ENCODE results near the gene RIBC2.

Gene RIBC2

GRCh38 chr22:45420011-45420410 is 6.5 kb downstream of the RIBC2 start:
- H4K20me1 ChIP-seq (ENCODE audit: insufficient read depth, low read length): no peaks in the 10 kb centered on the region
- H3F3A ChIP-seq (ENCODE audit: insufficient read depth, low read length): no peaks in the 10 kb centered on the region
- DNase-seq: no peak
- no peaks in the 10 kb centered on the region for H3K9me3 ChIP-seq (replicated peaks; ENCODE audit: insufficient read depth, low read length)
- no peak overlapping the region for H3K4me2 ChIP-seq (ENCODE audit: low read depth, low read length)
- H3K27me3 ChIP-seq (replicated peaks; ENCODE audit: insufficient read depth, low read length): no peaks in the 10 kb centered on the region
- TF ChIP-seq CTCF (IDR thresholded peaks at IDR 0.05; ENCODE audit: low read length): no peak
- no peak for TF ChIP-seq EZH2 (optimal IDR thresholded peaks at IDR 0.05; ENCODE audit: low read depth, low read length)
- TF ChIP-seq EZH2phosphoT487 (IDR thresholded peaks at IDR 0.05; ENCODE audit: low read length): no peak
- no peaks in the 10 kb centered on the region for H3K4me1 ChIP-seq (ENCODE audit: low read length)
- no peaks in the 10 kb centered on the region for H3K36me3 ChIP-seq (replicated peaks; ENCODE audit: insufficient read depth, low read length)
- H3K9me2 ChIP-seq (replicated peaks; ENCODE audit: insufficient read depth, low read length): no peaks in the 10 kb centered on the region
- H3K79me2 ChIP-seq (ENCODE audit: low read length): no peaks in the 10 kb centered on the region
- H3K4me3 ChIP-seq (ENCODE audit: low read length): no peak overlapping the region
- H3K27ac ChIP-seq (ENCODE audit: low read length): no peak overlapping the region
- H3K9ac ChIP-seq (ENCODE audit: low read length): no peak overlapping the region
- H2AFZ ChIP-seq (ENCODE audit: low read length): no peak overlapping the region

GRCh38 chr22:45420539-45420938 is 7.0 kb downstream of the RIBC2 start:
- Histone ChIP-seq H3K4me2 (ENCODE audit: low read depth, low read length) (no peak overlapping the region), H3K4me1 (ENCODE audit: low read length) (no peaks in the 10 kb centered on the region), H3K27me3 (replicated peaks; ENCODE audit: insufficient read depth, low read length) (no peaks in the 10 kb centered on the region)

GRCh38 chr22:45421349-45422055 is 8.0 kb downstream of the RIBC2 start:
- TF ChIP-seq EZH2 (optimal IDR thresholded peaks at IDR 0.05; ENCODE audit: low read depth, low read length) (no peak), EZH2phosphoT487 (IDR thresholded peaks at IDR 0.05; ENCODE audit: low read length) (no peak), CTCF (IDR thresholded peaks at IDR 0.05; ENCODE audit: low read length) (no peak)
- DNase-seq: no peak
- H3K4me1 ChIP-seq (ENCODE audit: low read length): no peaks in the 10 kb centered on the region
- no peak overlapping the region for H3K27ac ChIP-seq (ENCODE audit: low read length)
- no peak overlapping the region for H3K9ac ChIP-seq (ENCODE audit: low read length)
- H3K27me3 ChIP-seq (replicated peaks; ENCODE audit: insufficient read depth, low read length): no peaks in the 10 kb centered on the region
- H2AFZ ChIP-seq (ENCODE audit: low read length): no peak overlapping the region
- no peaks in the 10 kb centered on the region for H3K36me3 ChIP-seq (replicated peaks; ENCODE audit: insufficient read depth, low read length)
- no peaks in the 10 kb centered on the region for H3K9me2 ChIP-seq (replicated peaks; ENCODE audit: insufficient read depth, low read length)
- H3K4me3 ChIP-seq (ENCODE audit: low read length): no peak overlapping the region
- no peaks in the 10 kb centered on the region for H3K9me3 ChIP-seq (replicated peaks; ENCODE audit: insufficient read depth, low read length)
- no peaks in the 10 kb centered on the region for H3K79me2 ChIP-seq (ENCODE audit: low read length)
- H4K20me1 ChIP-seq (ENCODE audit: insufficient read depth, low read length): no peaks in the 10 kb centered on the region
- no peaks in the 10 kb centered on the region for H3F3A ChIP-seq (ENCODE audit: insufficient read depth, low read length)
- H3K4me2 ChIP-seq (ENCODE audit: low read depth, low read length): no peak overlapping the region

More at GRCh38 chr22:45420539-45420938, 7.0 kb downstream of the RIBC2 start:
- Histone ChIP-seq H3K9me2 (replicated peaks; ENCODE audit: insufficient read depth, low read length) (no peaks in the 10 kb centered on the region), H3F3A (ENCODE audit: insufficient read depth, low read length) (no peaks in the 10 kb centered on the region), H3K9ac (ENCODE audit: low read length) (no peak overlapping the region), H4K20me1 (ENCODE audit: insufficient read depth, low read length) (no peaks in the 10 kb centered on the region), H3K9me3 (replicated peaks; ENCODE audit: insufficient read depth, low read length) (no peaks in the 10 kb centered on the region), H3K27ac (ENCODE audit: low read length) (no peak overlapping the region), H3K36me3 (replicated peaks; ENCODE audit: insufficient read depth, low read length) (no peaks in the 10 kb centered on the region), H3K79me2 (ENCODE audit: low read length) (no peaks in the 10 kb centered on the region), H3K4me3 (ENCODE audit: low read length) (no peak overlapping the region), H2AFZ (ENCODE audit: low read length) (no peak overlapping the region)
- TF ChIP-seq EZH2 (optimal IDR thresholded peaks at IDR 0.05; ENCODE audit: low read depth, low read length) (no peak), EZH2phosphoT487 (IDR thresholded peaks at IDR 0.05; ENCODE audit: low read length) (no peak), CTCF (IDR thresholded peaks at IDR 0.05; ENCODE audit: low read length) (no peak)
- no peak for DNase-seq
